ENCODE data around the gene DEFB113. TPM values are rescaled to one million over a fixed set of nuclear protein-coding genes. Genes with fewer than 3 reads are reported as not detected.

The DEFB113 gene
- total and polyA plus RNA-seq, 2 experiments from 2014 or later, result not detected

DNA sequence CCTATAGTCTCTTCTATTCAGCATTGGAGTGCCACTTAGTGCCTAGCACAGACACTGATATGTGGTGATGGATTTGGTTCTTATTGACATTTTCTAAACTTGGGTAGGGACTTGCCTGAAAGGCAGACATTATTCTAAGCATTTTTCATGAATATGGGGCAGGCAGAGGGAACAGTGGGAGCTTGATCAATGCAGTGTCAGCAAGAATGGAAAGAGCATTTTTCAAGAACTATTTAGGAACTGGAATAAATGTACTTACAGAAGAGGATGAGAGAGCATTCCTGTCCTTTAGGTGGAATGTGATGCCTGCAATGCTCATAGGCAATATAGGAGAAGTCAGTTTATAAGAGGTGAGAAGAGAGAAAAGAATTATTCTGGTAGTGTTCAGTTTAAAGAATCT lies 31.6 kb downstream of the DEFB113 start (continued):
- TF ChIP-seq, protein P1, sequence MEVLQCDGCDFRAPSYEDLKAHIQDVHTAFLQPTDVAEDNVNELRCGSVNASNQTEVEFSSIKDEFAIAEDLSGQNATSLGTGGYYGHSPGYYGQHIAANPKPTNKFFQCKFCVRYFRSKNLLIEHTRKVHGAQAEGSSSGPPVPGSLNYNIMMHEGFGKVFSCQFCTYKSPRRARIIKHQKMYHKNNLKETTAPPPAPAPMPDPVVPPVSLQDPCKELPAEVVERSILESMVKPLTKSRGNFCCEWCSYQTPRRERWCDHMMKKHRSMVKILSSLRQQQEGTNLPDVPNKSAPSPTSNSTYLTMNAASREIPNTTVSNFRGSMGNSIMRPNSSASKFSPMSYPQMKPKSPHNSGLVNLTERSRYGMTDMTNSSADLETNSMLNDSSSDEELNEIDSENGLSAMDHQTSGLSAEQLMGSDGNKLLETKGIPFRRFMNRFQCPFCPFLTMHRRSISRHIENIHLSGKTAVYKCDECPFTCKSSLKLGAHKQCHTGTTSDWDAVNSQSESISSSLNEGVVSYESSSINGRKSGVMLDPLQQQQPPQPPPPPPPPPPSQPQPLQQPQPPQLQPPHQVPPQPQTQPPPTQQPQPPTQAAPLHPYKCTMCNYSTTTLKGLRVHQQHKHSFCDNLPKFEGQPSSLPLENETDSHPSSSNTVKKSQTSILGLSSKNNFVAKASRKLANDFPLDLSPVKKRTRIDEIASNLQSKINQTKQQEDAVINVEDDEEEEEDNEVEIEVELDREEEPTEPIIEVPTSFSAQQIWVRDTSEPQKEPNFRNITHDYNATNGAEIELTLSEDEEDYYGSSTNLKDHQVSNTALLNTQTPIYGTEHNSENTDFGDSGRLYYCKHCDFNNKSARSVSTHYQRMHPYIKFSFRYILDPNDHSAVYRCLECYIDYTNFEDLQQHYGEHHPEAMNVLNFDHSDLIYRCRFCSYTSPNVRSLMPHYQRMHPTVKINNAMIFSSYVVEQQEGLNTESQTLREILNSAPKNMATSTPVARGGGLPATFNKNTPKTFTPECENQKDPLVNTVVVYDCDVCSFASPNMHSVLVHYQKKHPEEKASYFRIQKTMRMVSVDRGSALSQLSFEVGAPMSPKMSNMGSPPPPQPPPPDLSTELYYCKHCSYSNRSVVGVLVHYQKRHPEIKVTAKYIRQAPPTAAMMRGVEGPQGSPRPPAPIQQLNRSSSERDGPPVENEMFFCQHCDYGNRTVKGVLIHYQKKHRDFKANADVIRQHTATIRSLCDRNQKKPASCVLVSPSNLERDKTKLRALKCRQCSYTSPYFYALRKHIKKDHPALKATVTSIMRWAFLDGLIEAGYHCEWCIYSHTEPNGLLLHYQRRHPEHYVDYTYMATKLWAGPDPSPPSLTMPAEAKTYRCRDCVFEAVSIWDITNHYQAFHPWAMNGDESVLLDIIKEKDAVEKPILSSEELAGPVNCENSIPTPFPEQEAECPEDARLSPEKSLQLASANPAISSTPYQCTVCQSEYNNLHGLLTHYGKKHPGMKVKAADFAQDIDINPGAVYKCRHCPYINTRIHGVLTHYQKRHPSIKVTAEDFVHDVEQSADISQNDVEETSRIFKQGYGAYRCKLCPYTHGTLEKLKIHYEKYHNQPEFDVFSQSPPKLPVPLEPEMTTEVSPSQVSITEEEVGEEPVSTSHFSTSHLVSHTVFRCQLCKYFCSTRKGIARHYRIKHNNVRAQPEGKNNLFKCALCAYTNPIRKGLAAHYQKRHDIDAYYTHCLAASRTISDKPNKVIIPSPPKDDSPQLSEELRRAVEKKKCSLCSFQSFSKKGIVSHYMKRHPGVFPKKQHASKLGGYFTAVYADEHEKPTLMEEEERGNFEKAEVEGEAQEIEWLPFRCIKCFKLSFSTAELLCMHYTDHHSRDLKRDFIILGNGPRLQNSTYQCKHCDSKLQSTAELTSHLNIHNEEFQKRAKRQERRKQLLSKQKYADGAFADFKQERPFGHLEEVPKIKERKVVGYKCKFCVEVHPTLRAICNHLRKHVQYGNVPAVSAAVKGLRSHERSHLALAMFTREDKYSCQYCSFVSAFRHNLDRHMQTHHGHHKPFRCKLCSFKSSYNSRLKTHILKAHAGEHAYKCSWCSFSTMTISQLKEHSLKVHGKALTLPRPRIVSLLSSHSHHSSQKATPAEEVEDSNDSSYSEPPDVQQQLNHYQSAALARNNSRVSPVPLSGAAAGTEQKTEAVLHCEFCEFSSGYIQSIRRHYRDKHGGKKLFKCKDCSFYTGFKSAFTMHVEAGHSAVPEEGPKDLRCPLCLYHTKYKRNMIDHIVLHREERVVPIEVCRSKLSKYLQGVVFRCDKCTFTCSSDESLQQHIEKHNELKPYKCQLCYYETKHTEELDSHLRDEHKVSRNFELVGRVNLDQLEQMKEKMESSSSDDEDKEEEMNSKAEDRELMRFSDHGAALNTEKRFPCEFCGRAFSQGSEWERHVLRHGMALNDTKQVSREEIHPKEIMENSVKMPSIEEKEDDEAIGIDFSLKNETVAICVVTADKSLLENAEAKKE (CRISPR knock-in tag; IDR thresholded peaks at IDR 0.05), result no peak
- TF ChIP-seq POLR2AphosphoS5 (IDR thresholded peaks at IDR 0.05; ENCODE audit: low read depth), result no peak
- TF ChIP-seq EZH2 (IDR thresholded peaks at IDR 0.05; ENCODE audit: low read depth, unreplicated experiment), result no peak
- TF ChIP-seq ZNF331 (CRISPR knock-in tag; IDR thresholded peaks at IDR 0.05; ENCODE audit: low read depth), result no peak
- no peak for TF ChIP-seq CREB1 (CRISPR knock-in tag; IDR thresholded peaks at IDR 0.05; ENCODE audit: low read depth)
- TF ChIP-seq JUNB (IDR thresholded peaks at IDR 0.05; ENCODE audit: unreplicated experiment), result no peak

GRCh38 chr6:49937017-49937416 lies 32.4 kb downstream of the DEFB113 start:
- Histone ChIP-seq H2AFZ (no peak overlapping the region), H4K20me1 (replicated peaks; ENCODE audit: insufficient read depth) (no peaks in the 10 kb centered on the region), H3F3A (replicated peaks; ENCODE audit: low read depth) (no peaks in the 10 kb centered on the region), H3K79me2 (replicated peaks; ENCODE audit: insufficient read depth) (no peaks in the 10 kb centered on the region), H3K27ac (ENCODE audit: low read depth) (no peak overlapping the region), H3K36me3 (ENCODE audit: insufficient read depth) (no peaks in the 10 kb centered on the region), H3K9me2 (ENCODE audit: insufficient read depth) (no peaks in the 10 kb centered on the region), H3K4me3 (no peak overlapping the region), H3K4me2 (no peak overlapping the region), H3K27me3 (ENCODE audit: insufficient read depth) (no peaks in the 10 kb centered on the region), H3K4me1 (ENCODE audit: insufficient read depth) (no peaks in the 10 kb centered on the region)
- no peak overlapping the region for H3K27ac Mint-ChIP-seq
- H3K27me3 Mint-ChIP-seq (ENCODE audit: insufficient read depth, low read depth, poor library complexity), result no peaks in the 10 kb centered on the region
- H3K4me1 Mint-ChIP-seq, result no peaks in the 10 kb centered on the region
- no peaks in the 10 kb centered on the region; the same call in 2 of the 3 replicates for H3K9me3 Mint-ChIP-seq
- no peak for ATAC-seq
- H3K4me3 Mint-ChIP-seq, result no peak overlapping the region
- no peaks in the 10 kb centered on the region; the same call in 2 of the 3 replicates for H3K36me3 Mint-ChIP-seq (ENCODE audit: low read depth)
- no peak for TF ChIP-seq CREB1 (CRISPR knock-in tag; IDR thresholded peaks at IDR 0.05; ENCODE audit: low read depth)
- TF ChIP-seq NANOG (IDR thresholded peaks at IDR 0.05; ENCODE audit: borderline replicate concordance), result no peak
- TF ChIP-seq EZH2phosphoT487 (IDR thresholded peaks at IDR 0.05; ENCODE audit: unreplicated experiment), result no peak
- no peak for TF ChIP-seq REST (IDR thresholded peaks at IDR 0.05; ENCODE audit: unreplicated experiment)
- no peak for DNase-seq (ENCODE audit: low spot score)

All from GM23338 (cell line).